Stimulated activated CD8-positive, alpha-beta memory T cell treated with anti-CD3 and anti-CD28 coated beads, Interleukin-4, amount 100 ng/mL, for 24 hours (primary cell): ENCODE results near the gene MBTPS1.

Source experiments
- DNase-seq: peaks from one replicate; pipeline ENCODE4 v3.0.0-alpha.2; 2020; ENCODE audit warnings: low read depth

Gene MBTPS1

GRCh38 chr16:84098939-84099338 is 17.8 kb downstream of the MBTPS1 start:
- DNase-seq, result no peak

- no peak for DNase-seq
Measured at GRCh38 chr16:84096447-84097005, 20.2 kb downstream of the MBTPS1 start.

GRCh38 chr16:84095466-84095865 is 21.3 kb downstream of the MBTPS1 start:
- no peak for DNase-seq

- no peak for DNase-seq
Measured at GRCh38 chr16:84093879-84094270, 22.9 kb downstream of the MBTPS1 start.

GRCh38 chr16:84093120-84093878 is 23.4 kb downstream of the MBTPS1 start:
- DNase-seq, result no peak

GRCh38 chr16:84091460-84091859 is 25.3 kb downstream of the MBTPS1 start:
- DNase-seq, result no peak

GRCh38 chr16:84090211-84090610 is 26.5 kb downstream of the MBTPS1 start:
- no peak for DNase-seq

GRCh38 chr16:84088695-84089395 is 27.9 kb downstream of the MBTPS1 start:
- peak; percentile 33 for DNase-seq

GRCh38 chr16:84087466-84088151 is 29.1 kb downstream of the MBTPS1 start:
- DNase-seq, result no peak

GRCh38 chr16:84087001-84087400 is 29.7 kb downstream of the MBTPS1 start:
- DNase-seq, result no peak

GRCh38 chr16:84086341-84086740 is 30.4 kb downstream of the MBTPS1 start:
- no peak for DNase-seq

GRCh38 chr16:84085773-84086172 is 31.0 kb downstream of the MBTPS1 start:
- no peak for DNase-seq

GRCh38 chr16:84085271-84085667 is 31.5 kb downstream of the MBTPS1 start:
- DNase-seq, result no peak

GRCh38 chr16:84084570-84085270 is 32.0 kb downstream of the MBTPS1 start:
- DNase-seq, result peak; percentile 44

- DNase-seq, result no peak
Measured at GRCh38 chr16:84082835-84083569, 33.7 kb downstream of the MBTPS1 start.

GRCh38 chr16:84082110-84082509 is 34.6 kb downstream of the MBTPS1 start:
- DNase-seq, result no peak

GRCh38 chr16:84081446-84081989 is 35.2 kb downstream of the MBTPS1 start:
- DNase-seq, result no peak

GRCh38 chr16:84080813-84081212 is 35.9 kb downstream of the MBTPS1 start:
- no peak for DNase-seq

- no peak for DNase-seq
Measured at GRCh38 chr16:84080378-84080777, 36.4 kb downstream of the MBTPS1 start.

- no peak for DNase-seq
Measured at GRCh38 chr16:84079664-84080063, 37.1 kb downstream of the MBTPS1 start.

GRCh38 chr16:84075376-84075775 is 41.4 kb downstream of the MBTPS1 start:
- DNase-seq, result no peak
